SK-N-SH treated with all-trans-retinoic acid at 6 μM for 48 hours (cell line): ENCODE data around the gene EMILIN2.

Experiments used
- ATAC-seq: fragments of 200-7000 bp; cut with Tn5 transposase; 3 replicates; pipeline ENCODE4 v1.9.1; 2020; ENCODE audit warnings: mild to moderate bottlenecking, moderate library complexity
- ARNTL ChIP-seq: fragments of 450-650 bp; formaldehyde crosslinking; IDR thresholded peaks from 2 replicates; pipeline ENCODE4 v1.5.0; 2020; ENCODE audit warnings: low read depth, mild to moderate bottlenecking, moderate library complexity, borderline replicate concordance
- BACH2 ChIP-seq: fragments of 250-450 bp; sonication (Bioruptor Pico); IDR thresholded peaks from 2 replicates; pipeline ENCODE4 v1.9.0; 2021; ENCODE audit warnings: mild to moderate bottlenecking, borderline replicate concordance
- CSRNP3 ChIP-seq: fragments of 250-450 bp; sonication (Bioruptor Pico); IDR thresholded peaks from 2 replicates; pipeline ENCODE4 v1.5.1; 2021; ENCODE audit warnings: mild to moderate bottlenecking, moderate library complexity
- ESRRG ChIP-seq: fragments of 250-450 bp; sonication (Bioruptor Pico); IDR thresholded peaks from 2 replicates; pipeline ENCODE4 v1.6.1; 2021; ENCODE audit warnings: mild to moderate bottlenecking
- GLIS3 ChIP-seq: fragments of 250-450 bp; sonication (Bioruptor Pico); IDR thresholded peaks from 2 replicates; pipeline ENCODE4 v1.5.0; 2020; ENCODE audit warnings: mild to moderate bottlenecking, moderate library complexity
- PPARA ChIP-seq: fragments of 250-450 bp; sonication (Bioruptor Pico); IDR thresholded peaks from 2 replicates; pipeline ENCODE4 v1.5.0; 2020; ENCODE audit warnings: mild to moderate bottlenecking, borderline replicate concordance
- RARB ChIP-seq: fragments of 250-450 bp; sonication (Bioruptor Pico); IDR thresholded peaks from 2 replicates; pipeline ENCODE4 v1.8.0; 2021; ENCODE audit warnings: mild to moderate bottlenecking, moderate library complexity
- SNAI2 ChIP-seq: fragments of 250-450 bp; sonication (Bioruptor Pico); IDR thresholded peaks from 2 replicates; pipeline ENCODE4 v1.5.0; 2020; ENCODE audit warnings: mild to moderate bottlenecking, moderate library complexity
- TCF4 ChIP-seq: fragments of 250-450 bp; sonication (Bioruptor Pico); IDR thresholded peaks from 2 replicates; pipeline ENCODE4 v1.8.0; 2021; ENCODE audit warnings: mild to moderate bottlenecking, moderate library complexity, borderline replicate concordance
- TOX ChIP-seq: fragments of 250-450 bp; sonication (Bioruptor Pico); IDR thresholded peaks from 2 replicates; pipeline ENCODE4 v1.8.0; 2021; ENCODE audit warnings: mild to moderate bottlenecking, moderate library complexity, borderline replicate concordance
- ZC3H10 ChIP-seq: fragments of 250-450 bp; sonication (Bioruptor Pico); IDR thresholded peaks from 2 replicates; pipeline ENCODE4 v1.5.1; 2021; ENCODE audit warnings: mild to moderate bottlenecking, moderate library complexity
- ZFP30 ChIP-seq: fragments of 450-650 bp; formaldehyde crosslinking; IDR thresholded peaks from 2 replicates; pipeline ENCODE4 v1.5.0; 2022; ENCODE audit warnings: mild to moderate bottlenecking, moderate library complexity
- ZNF565 ChIP-seq: fragments of 450-650 bp; formaldehyde crosslinking; conservative IDR thresholded peaks from 2 replicates; pipeline ENCODE4 v1.5.0; 2020; ENCODE audit warnings: low read depth, mild to moderate bottlenecking, moderate library complexity
- ZNF70 ChIP-seq: fragments of 450-650 bp; formaldehyde crosslinking; IDR thresholded peaks from 2 replicates; pipeline ENCODE4 v1.5.0; 2020; ENCODE audit warnings: mild to moderate bottlenecking, moderate library complexity
- ZNF8 ChIP-seq: fragments of 450-650 bp; formaldehyde crosslinking; IDR thresholded peaks from 2 replicates; pipeline ENCODE4 v1.5.0; 2020; ENCODE audit warnings: mild to moderate bottlenecking, moderate library complexity
- TF ChIP-seq, protein P1 (sequence below): fragments of 250-450 bp; sonication (Bioruptor Pico); IDR thresholded peaks from 2 replicates; pipeline ENCODE4 v1.5.0; 2020; ENCODE audit warnings: mild to moderate bottlenecking, moderate library complexity
- TF ChIP-seq, protein P2 (sequence below): fragments of 250-450 bp; sonication (Bioruptor Pico); IDR thresholded peaks from 2 replicates; pipeline ENCODE4 v1.8.0; 2020; ENCODE audit warnings: mild to moderate bottlenecking, moderate library complexity, borderline replicate concordance
- TF ChIP-seq, protein P3 (sequence below): fragments of 250-450 bp; sonication (Bioruptor Pico); IDR thresholded peaks from 2 replicates; pipeline ENCODE4 v1.5.1; 2020; ENCODE audit warnings: low read depth, mild to moderate bottlenecking, moderate library complexity
- TF ChIP-seq, protein P4 (sequence below): fragments of 250-450 bp; sonication (Bioruptor Pico); IDR thresholded peaks from 2 replicates; pipeline ENCODE4 v1.8.0; 2021; ENCODE audit warnings: low read depth, mild to moderate bottlenecking, moderate library complexity, borderline replicate concordance

EMILIN2 gene

DNA sequence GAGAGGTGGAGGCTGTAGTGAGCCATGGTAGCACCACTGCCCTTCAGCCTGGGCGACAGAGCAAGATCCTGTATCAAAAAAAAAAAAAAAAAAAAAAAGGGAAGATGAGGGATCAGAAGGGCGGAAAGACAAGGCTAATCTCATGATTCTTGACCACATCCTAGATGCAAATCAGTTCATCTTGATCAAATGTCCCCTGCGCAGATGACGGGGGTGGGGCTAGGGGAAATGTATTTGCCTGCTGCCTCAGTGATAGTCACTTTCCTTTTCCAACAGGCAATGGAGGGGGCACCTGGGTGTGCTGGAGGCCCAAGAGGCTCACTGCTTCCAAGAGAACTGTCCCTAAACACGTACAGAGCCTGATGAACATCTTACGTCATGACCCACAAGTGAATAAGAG, 3.7 kb upstream of the EMILIN2 start:
- TF ChIP-seq, protein P1, sequence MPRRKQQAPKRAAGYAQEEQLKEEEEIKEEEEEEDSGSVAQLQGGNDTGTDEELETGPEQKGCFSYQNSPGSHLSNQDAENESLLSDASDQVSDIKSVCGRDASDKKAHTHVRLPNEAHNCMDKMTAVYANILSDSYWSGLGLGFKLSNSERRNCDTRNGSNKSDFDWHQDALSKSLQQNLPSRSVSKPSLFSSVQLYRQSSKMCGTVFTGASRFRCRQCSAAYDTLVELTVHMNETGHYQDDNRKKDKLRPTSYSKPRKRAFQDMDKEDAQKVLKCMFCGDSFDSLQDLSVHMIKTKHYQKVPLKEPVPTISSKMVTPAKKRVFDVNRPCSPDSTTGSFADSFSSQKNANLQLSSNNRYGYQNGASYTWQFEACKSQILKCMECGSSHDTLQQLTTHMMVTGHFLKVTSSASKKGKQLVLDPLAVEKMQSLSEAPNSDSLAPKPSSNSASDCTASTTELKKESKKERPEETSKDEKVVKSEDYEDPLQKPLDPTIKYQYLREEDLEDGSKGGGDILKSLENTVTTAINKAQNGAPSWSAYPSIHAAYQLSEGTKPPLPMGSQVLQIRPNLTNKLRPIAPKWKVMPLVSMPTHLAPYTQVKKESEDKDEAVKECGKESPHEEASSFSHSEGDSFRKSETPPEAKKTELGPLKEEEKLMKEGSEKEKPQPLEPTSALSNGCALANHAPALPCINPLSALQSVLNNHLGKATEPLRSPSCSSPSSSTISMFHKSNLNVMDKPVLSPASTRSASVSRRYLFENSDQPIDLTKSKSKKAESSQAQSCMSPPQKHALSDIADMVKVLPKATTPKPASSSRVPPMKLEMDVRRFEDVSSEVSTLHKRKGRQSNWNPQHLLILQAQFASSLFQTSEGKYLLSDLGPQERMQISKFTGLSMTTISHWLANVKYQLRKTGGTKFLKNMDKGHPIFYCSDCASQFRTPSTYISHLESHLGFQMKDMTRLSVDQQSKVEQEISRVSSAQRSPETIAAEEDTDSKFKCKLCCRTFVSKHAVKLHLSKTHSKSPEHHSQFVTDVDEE, result no peak
- TF ChIP-seq TCF4 (CRISPR knock-in tag) (no peak), RARB (no peak), ESRRG (CRISPR knock-in tag) (no peak), SNAI2 (CRISPR knock-in tag) (no peak), ZNF8 (CRISPR knock-in tag) (no peak), GLIS3 (CRISPR knock-in tag) (no peak)
- TF ChIP-seq, all 23 proteins: peak for 0
- no peak for ATAC-seq

DNA sequence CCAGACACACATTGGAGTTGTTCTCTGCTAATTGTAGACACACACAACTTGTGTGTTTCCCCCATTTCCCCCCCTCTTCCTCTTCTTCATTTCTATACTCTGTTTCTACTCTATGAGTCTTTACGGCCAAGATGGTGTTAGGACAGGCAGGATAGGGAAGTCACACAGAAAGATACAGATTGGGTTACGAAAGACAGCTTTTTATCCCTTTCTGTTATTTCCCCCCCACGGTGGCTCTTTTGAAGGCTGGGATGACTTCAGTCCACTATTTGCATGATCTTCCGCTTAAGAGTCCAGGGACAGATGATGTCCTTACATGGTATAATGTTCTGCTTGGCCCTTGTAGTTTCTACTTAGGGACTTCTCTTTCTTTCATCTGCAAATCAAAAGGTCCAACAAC, 1.6 kb upstream of the EMILIN2 start:
- ATAC-seq, result no peak

GRCh38 chr18:2847317-2848246, 776 bp downstream of the EMILIN2 start:
- peak; percentile 54 for ATAC-seq
- TF ChIP-seq PPARA (CRISPR knock-in tag) (no peak), ZNF565 (CRISPR knock-in tag) (no peak), SNAI2 (CRISPR knock-in tag) (no peak), TOX (CRISPR knock-in tag) (no peak), RARB (no peak), BACH2 (CRISPR knock-in tag) (no peak), ZFP30 (CRISPR knock-in tag) (no peak), GLIS3 (CRISPR knock-in tag) (no peak)
- TF ChIP-seq, protein P2, sequence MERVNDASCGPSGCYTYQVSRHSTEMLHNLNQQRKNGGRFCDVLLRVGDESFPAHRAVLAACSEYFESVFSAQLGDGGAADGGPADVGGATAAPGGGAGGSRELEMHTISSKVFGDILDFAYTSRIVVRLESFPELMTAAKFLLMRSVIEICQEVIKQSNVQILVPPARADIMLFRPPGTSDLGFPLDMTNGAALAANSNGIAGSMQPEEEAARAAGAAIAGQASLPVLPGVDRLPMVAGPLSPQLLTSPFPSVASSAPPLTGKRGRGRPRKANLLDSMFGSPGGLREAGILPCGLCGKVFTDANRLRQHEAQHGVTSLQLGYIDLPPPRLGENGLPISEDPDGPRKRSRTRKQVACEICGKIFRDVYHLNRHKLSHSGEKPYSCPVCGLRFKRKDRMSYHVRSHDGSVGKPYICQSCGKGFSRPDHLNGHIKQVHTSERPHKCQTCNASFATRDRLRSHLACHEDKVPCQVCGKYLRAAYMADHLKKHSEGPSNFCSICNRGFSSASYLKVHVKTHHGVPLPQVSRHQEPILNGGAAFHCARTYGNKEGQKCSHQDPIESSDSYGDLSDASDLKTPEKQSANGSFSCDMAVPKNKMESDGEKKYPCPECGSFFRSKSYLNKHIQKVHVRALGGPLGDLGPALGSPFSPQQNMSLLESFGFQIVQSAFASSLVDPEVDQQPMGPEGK (CRISPR knock-in tag), result no peak
- TF ChIP-seq, all 23 proteins: peak for 0

More for the DNA sequence above, 1.6 kb upstream of the EMILIN2 start:
- TF ChIP-seq TCF4 (CRISPR knock-in tag) (no peak), ZFP30 (CRISPR knock-in tag) (no peak), PPARA (CRISPR knock-in tag) (no peak), GLIS3 (CRISPR knock-in tag) (no peak), ZNF565 (CRISPR knock-in tag) (no peak)
- TF ChIP-seq, protein P3, sequence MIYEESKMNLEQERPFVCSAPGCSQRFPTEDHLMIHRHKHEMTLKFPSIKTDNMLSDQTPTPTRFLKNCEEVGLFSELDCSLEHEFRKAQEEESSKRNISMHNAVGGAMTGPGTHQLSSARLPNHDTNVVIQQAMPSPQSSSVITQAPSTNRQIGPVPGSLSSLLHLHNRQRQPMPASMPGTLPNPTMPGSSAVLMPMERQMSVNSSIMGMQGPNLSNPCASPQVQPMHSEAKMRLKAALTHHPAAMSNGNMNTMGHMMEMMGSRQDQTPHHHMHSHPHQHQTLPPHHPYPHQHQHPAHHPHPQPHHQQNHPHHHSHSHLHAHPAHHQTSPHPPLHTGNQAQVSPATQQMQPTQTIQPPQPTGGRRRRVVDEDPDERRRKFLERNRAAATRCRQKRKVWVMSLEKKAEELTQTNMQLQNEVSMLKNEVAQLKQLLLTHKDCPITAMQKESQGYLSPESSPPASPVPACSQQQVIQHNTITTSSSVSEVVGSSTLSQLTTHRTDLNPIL, result no peak
- TF ChIP-seq, protein P4, sequence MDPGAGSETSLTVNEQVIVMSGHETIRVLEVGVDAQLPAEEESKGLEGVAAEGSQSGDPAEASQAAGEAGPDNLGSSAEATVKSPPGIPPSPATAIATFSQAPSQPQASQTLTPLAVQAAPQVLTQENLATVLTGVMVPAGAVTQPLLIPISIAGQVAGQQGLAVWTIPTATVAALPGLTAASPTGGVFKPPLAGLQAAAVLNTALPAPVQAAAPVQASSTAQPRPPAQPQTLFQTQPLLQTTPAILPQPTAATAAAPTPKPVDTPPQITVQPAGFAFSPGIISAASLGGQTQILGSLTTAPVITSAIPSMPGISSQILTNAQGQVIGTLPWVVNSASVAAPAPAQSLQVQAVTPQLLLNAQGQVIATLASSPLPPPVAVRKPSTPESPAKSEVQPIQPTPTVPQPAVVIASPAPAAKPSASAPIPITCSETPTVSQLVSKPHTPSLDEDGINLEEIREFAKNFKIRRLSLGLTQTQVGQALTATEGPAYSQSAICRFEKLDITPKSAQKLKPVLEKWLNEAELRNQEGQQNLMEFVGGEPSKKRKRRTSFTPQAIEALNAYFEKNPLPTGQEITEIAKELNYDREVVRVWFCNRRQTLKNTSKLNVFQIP, result no peak

DNA sequence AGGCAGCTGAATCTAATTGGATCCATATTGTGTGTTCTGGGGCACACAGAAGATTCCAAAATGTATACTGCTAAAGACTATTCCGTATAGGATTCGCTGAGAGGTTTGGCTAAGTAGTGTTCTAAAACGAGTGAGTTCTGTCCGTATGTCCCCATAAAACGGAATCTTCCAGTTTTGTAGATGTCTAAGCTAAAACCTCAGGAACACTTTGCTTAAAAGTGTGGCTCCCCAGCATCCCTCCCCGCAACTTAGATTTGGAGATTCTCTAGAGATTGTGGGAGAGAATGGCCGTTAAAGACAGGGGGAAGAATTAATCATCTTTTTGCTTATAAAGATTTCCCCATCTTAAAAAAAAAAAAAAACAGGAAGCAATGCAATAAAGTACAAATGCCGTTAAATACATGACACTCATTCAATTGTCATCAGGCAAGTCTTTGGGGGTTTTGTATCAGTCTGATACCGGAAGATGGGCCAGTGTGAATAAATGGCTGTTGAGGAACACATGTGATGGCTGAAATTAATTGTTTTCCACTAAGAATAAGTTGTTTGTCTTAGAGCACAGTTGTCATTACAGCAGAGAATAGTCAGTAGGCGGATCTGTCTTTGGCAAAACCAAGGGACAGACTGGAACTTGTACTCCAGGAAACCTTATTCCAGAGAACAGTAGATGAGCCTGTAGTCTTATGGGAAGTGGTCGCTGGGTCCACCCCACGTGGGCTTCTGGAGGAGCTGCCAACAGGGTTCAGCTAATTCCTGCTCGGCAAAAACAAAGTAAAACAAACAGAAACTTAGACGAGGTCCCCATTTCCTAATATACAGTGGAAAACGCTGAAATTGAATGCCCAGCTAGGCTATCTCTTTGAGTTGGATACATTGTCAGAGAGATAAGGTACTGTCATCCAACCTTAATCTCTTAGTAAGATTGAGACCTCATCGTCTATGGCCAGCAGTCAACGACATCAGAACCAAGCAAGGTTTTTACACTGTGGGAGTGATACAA, 1.7 kb downstream of the EMILIN2 start:
- TF ChIP-seq TOX (CRISPR knock-in tag) (no peak), ARNTL (CRISPR knock-in tag) (no peak), ZNF70 (no peak), ZC3H10 (no peak), BACH2 (CRISPR knock-in tag) (no peak), CSRNP3 (CRISPR knock-in tag) (no peak), TCF4 (CRISPR knock-in tag) (no peak)
- no peak; the same call in 2 of the 3 replicates for ATAC-seq
